Activated CD4-positive, alpha-beta T cell treated with anti-CD3 and anti-CD28 coated beads for 4 hours (primary cell): ENCODE data around the gene NSUN6.

Experiments
- DNase-seq, 2 donors: peaks; one replicate each; pipeline ENCODE4 v3.0.0-alpha.2; 2020

Gene NSUN6, protein sequence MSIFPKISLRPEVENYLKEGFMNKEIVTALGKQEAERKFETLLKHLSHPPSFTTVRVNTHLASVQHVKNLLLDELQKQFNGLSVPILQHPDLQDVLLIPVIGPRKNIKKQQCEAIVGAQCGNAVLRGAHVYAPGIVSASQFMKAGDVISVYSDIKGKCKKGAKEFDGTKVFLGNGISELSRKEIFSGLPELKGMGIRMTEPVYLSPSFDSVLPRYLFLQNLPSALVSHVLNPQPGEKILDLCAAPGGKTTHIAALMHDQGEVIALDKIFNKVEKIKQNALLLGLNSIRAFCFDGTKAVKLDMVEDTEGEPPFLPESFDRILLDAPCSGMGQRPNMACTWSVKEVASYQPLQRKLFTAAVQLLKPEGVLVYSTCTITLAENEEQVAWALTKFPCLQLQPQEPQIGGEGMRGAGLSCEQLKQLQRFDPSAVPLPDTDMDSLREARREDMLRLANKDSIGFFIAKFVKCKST

DNA sequence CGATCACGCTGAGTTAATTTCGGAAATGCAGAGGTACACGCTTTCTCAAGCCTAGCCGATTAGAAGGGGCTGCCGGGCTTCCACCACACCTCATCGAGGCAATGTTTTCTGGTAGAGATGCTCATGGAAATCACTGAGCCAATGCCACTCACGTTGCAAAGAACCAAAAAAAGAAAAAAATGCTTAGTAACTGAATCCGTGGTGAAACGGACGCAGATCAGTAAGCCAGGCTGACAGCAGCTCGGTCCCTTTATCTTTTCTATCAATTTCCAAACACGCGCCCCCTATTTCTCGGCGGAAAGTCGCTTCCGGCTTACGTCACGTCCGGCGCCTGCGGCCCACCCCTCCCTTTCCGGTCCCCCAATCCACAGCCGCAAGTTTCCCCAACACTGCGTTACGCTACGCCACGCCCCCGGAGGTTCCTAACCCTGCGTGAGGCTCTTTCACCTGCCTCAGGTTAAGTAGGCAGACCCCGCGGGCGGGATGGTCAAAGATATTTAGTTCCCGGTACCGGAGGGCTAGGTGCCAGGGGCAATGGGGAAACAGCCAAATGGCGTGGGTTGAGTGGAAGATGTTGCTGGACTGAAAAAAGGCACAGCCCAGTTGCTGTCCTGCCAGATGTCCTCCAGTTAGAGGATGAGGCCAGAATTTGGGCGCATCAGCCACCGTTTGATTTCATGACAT lies at the start of gene NSUN6:
NSUN6 (minus strand) TSS at position 264 of the 684 bp plus-strand sequence. CDS start 384 bp downstream, outside the sequence.
- peak; percentile 93 to 95 for DNase-seq

DNA sequence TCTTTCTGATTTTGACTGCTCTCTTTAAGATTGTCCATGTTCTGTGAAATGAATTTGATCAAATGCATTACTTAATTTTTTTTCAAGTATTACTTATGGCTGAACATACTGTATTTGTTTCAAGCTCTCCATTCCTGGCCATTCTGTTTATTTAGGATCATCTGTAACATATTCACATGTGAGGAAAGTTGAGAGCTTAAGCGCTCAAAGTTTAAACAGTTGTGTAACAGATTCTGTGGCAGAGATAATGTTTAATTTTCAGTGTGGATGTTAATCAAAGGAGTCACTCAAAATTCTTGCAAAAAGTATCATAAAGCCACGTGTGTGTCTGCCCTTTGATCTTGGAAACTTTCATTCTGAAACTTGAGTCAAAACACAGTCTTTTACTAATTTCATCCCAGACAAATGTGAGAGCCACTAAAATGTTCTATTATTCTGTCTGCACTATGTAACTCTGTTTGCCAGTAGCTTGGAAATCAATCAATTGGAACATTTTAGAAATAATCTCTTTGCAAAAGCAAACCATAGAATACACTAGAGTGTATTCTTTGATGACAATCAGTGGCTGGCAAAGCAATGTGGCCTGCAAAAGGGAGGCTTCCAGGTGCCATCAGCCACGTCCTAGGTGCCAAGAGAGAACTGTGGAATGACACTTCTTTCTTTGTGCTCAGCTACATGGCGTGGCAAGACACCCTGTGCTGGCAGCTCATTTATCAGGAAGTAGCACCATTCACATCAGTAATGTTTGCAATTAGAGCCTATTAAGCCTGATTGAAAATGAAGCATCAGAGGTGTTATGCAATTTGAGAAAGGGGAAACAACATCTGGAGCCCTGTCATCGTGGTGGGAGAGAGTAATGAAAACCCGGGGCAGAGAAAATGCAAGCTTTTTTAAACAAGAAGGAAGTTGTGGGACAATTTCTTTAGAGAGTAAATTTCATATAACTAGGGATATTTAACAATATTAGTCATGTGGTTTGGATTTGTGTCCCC lies 48.8 kb upstream of the NSUN6 start:
- DNase-seq = no peak

DNA sequence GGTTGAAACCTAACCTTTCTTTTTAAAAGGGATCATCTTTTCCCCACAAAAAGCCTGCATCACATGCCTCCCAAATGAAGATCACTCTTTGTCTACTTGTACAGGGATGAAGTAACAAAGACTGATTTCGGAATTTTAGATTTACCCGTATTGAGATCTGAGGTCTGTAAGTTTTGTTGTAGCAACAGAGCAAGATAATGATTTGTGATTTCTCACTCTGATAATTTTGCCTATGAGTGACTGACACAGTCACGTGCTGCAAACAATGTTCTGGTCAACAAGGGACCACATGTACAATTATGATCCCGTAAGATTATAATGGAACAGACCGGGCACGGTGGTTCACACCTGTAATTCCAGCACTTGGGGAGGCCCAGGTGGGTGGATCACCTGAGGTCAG lies 39.2 kb upstream of the NSUN6 start:
- DNase-seq = no peak

DNA sequence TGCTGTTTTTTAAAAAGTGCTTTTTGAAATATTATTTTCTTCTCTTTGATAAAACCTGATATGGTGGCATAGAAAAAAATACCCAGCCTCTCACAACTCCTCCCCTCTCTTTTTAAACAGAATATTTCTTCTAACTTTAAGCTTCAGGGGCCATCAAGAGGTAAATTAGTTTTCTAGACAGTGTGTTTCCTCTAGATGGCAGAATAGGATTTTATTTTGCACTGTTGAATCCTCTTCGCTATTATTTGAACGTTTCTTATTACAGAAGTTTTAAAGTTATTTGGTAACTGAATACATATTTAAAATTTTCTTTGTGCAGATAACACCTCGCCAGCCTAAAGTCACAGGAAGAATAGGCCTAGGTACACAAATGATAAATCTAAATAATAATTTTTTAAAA lies 38.1 kb upstream of the NSUN6 start:
- no peak for DNase-seq

GRCh38 chr10:18687706-18688105 lies 36.3 kb upstream of the NSUN6 start:
- no peak for DNase-seq

DNA sequence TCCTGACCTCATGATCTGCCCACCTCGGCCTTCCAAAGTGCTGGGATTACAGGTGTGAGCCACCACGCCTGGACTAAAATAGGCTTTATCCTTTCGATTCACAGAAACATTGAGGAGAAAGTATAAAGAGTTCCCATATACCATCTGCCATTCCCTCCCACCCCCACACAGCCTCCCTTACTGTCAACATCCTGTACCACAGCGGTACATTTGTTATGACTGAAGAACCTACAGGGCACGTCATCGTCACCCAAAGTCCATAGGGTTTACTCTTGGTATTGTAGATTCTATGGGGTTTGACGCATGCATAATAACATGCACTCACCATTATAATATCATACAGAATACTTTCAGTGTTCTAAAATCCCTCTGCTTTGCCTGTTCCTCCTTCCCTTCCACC lies 35.8 kb upstream of the NSUN6 start:
- no peak for DNase-seq

DNA sequence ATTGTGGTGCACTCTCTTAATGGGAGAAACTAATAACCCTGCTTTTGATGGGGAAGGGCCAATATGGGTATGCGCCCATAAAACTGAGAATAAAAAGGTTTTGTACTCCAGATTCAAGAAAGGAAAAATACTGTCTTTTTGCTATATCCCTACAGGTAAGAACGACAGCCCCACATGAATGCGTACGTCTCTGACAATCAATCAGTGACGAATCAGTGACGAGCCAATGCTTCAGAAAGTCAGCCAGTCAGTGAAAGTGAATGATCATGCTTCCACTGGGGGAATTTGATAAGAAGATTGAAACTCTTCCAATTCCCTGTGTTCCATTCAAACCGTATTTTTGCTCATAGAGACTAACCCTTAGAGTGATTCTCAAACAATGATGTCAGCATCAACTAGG lies 34.2 kb upstream of the NSUN6 start:
- no peak for DNase-seq

GRCh38 chr10:18684953-18685352 lies 33.6 kb upstream of the NSUN6 start:
- no peak for DNase-seq

DNA sequence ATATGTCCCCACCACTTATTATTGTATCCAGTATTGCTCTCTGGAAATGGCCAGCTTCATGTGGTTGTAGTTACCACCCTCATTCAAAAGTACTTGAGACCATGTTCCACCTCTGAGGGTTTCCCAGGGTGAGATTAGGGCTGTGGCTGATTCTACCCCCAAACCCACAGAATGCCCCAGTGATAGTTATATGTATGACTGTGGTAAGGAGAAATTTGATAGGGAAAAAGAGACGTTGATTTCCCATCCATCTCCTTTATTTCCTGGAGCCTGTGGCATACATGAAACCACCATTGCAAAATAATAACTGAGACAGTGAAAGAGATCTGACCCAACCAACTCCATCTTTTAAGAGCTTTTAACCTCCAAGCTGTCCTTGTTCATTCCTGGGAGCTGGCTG lies 33.0 kb upstream of the NSUN6 start:
- no peak for DNase-seq

DNA sequence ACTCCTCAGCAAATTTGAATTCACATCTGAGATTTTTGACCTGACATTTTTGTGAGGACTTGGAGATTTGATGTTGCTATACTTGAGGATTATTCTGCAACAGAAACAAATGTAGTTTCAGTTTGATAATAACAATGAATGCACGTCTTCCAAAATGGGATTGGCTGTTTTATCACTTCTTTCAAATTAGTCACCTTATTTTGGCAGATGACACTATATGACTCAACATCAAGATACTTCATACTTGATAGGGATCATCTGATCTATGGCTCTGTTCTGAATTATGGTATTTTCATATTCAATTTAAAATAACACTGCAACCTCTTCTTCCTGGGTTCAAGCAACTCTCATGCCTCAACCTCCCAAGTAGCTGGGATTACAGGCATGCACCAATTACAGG lies 32.0 kb upstream of the NSUN6 start:
- no peak for DNase-seq

DNA sequence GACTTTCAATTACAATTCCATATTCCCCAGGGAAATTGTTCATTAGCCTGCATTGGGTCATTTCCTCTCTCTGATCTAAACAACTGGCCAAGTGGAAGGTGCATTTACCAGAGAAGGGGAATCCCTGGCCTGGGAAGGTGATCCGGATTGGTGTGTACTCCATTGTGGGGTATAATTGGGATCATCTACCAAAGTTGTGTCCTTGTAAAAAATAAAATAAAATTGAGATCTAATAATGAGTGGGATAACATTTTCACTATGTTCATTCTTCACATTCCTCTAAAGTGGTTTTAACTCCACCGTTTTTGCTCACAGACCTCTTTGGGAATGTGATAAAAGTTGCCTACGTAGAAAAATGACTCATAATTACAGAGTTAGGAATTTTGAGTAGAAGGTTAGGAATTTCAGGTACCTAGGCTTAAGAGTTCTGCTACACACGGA lies 30.6 kb upstream of the NSUN6 start:
- no peak for DNase-seq

GRCh38 chr10:18681366-18681765 lies 30.0 kb upstream of the NSUN6 start:
- no peak for DNase-seq

- DNase-seq = no peak
These were observed 29.4 kb upstream of the NSUN6 start for GRCh38 chr10:18680754-18681153.

DNA sequence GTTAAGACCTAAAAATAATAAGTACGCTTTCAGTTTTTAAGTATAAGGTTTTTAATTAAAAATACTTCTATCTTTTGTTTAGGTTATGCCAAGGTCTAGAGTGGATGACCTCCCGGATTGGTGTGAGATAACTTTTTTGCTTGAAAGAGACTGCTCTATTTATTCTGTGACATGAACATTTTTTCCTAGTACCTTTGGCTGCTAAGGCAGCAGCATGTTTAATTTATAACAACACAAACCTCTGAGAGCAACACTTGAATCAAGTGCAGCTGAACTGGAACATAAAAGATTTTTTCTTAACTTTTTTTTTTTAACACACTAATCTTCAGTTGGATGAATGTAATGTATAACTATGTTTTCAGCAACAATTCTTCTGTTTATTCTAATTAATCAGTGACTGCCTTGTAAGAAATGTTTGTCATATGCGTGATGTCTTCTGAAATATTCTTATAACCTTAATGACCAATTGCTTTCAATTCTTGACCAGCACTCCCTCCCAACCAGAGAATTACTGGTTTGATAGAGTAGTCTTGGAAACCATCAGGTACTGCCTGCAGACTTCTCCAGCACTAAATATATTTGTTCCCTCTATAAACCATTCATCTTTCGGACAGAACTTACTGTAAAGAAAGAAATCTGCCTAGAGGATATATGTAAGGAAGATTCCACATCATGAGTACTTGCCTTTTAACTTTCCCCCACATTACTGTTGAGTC lies 23.9 kb upstream of the NSUN6 start:
- DNase-seq = no peak

- no peak for DNase-seq
These were observed 16.6 kb upstream of the NSUN6 start for GRCh38 chr10:18668026-18668425.

- DNase-seq = no peak
These were observed 15.4 kb upstream of the NSUN6 start for GRCh38 chr10:18666810-18667209.

GRCh38 chr10:18665815-18666558 lies 14.6 kb upstream of the NSUN6 start:
- DNase-seq = no peak

DNA sequence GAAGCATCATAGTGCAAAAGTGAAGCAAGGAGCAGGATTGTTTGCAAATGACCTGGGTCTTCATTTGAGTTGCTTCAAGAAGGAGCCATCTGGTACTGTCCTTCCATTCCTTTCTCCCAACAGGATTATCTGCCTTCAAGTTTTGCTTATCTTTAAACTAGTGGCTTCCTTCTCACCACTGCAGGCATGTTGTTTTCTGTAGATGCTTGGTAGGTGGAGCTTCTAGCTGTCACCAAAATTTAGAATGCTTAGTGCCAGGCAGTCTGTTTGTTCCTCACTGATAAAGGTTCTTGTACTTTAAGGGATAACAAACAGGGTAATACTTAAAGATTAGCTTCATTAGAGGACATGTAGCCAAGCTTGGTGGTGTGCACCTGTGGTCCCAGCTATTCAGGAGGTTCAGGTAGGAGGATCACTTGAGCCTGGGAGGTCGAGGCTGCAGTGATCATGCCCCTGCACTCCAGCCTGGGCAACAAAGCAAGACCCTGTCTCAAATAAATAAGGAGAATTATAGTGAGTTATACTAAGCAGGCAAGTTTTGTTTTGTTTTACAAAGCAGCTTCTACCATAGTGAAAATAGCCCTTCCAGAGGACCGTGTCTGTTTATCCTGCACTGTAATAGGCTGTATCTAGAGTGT lies 13.6 kb upstream of the NSUN6 start:
- no peak for DNase-seq

DNA sequence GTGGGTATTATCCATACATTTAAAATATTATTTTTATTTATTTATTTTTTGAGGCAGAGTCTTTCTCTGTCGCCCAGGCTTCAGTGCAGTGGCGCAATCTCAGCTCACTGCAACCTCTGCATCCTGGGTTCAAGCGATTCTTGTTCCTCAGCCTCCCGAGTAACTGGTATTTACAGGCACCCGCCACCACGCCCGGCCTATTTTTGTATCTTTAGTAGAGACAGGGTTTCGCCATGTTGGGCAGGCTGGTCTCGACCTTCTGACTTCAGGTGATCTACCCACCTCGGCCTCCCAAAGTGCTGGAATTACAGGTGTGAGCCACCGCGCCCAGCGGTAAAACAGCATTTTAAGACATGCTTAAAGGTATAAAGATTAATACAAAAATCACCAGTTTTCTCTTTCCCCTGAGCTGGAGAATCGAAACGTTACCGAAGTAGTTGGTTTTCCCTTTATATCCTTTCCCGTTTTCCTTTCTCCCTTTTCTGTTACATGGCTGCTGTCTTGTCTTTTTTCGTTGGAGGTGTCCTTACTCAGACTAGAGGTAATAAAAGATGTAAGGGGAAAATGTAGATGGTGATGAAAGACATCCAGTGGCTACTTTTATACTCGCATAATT lies 9.5 kb upstream of the NSUN6 start:
- DNase-seq = no peak

GRCh38 chr10:18659819-18660535 lies 8.6 kb upstream of the NSUN6 start:
- DNase-seq = peak in 1 of 2 donors; percentile 4
